IgD-negative memory B cell (primary cell): ENCODE results near the gene PHF2. TPM values are rescaled to one million over a fixed set of nuclear protein-coding genes. Genes with fewer than 3 reads are reported as not detected.
A peak's percentile ranks its signal among the peaks of the same experiment; 100 is the strongest.

Experiments
- H3K27ac Mint-ChIP-seq, 3 donors: one replicate each; pipeline ENCODE4 v1.8.0; 2020 to 2022; ENCODE audit warnings: mild to moderate bottlenecking in 3 of 3, mixed read lengths in 3 of 3, moderate library complexity in 1 of 3
- H3K27me3 Mint-ChIP-seq: one replicate; pipeline ENCODE4 v1.8.0; 2021; ENCODE audit warnings: mixed read lengths
- H3K36me3 Mint-ChIP-seq: one replicate; pipeline ENCODE4 v1.8.0; 2020; ENCODE audit warnings: mild to moderate bottlenecking, mixed read lengths
- H3K4me1 Mint-ChIP-seq, 3 donors: one replicate each; pipeline ENCODE4 v1.8.0; 2020 to 2022; ENCODE audit warnings: mixed read lengths in 3 of 3, mild to moderate bottlenecking in 1 of 3
- H3K4me3 Mint-ChIP-seq, 4 donors: one replicate each; pipeline ENCODE4 v1.8.0; 2020 to 2022; ENCODE audit warnings: mild to moderate bottlenecking in 4 of 4, mixed read lengths in 4 of 4, moderate library complexity in 3 of 4
- H3K9me3 Mint-ChIP-seq, 3 donors: one replicate each; pipeline ENCODE4 v1.8.0; 2020 to 2021; ENCODE audit warnings: mixed read lengths in 3 of 3, mild to moderate bottlenecking in 1 of 3
- polyA plus RNA-seq: library from polyadenylated mRNA; unstranded; fragments of 300-500 nt; fragmentation: Illumina TruSeq; gene quantifications from one replicate; pipeline ENCODE4 v1.2.3, GENCODE V29; 2021

Gene PHF2
- polyA plus RNA-seq, 1 donor from 2014 or later, result 1.6 TPM

- peaks cover 0 to 2% (median 2%) of the 10 kb centered on the region in 3 donors for H3K9me3 Mint-ChIP-seq
- H3K4me1 Mint-ChIP-seq, result no peaks in the 10 kb centered on the region
- H3K27me3 Mint-ChIP-seq, result peaks cover 15% of the 10 kb centered on the region
- H3K36me3 Mint-ChIP-seq, result no peaks in the 10 kb centered on the region
- no peak overlapping the region for H3K27ac Mint-ChIP-seq
- H3K4me3 Mint-ChIP-seq, result no peak overlapping the region
Observed at GRCh38 chr9:93724852-93725251, 148.5 kb downstream of the PHF2 start.

DNA sequence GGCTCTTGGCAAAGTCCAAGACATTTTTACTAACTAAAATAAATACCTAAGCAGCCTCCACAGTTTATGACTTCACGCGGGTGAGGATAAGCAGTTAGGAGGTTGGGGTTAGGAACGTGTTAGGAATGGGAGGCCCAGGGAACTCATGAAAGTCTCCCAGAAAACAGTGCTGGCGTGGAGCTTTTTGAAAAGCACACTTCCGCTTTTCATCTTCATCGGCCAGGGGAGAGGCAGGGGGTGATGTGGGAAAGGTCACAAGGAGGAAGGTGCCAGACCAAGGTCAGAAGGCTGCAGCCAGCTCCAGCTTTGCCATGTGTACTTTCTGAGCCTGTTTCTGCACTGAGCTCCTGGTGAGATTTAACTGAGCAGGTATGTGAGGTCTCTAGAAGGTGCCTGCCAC, 149.0 kb downstream of the PHF2 start:
- no peak overlapping the region for H3K4me3 Mint-ChIP-seq
- H3K27me3 Mint-ChIP-seq, result peaks cover 15% of the 10 kb centered on the region
- no peaks in the 10 kb centered on the region for H3K36me3 Mint-ChIP-seq
- H3K9me3 Mint-ChIP-seq, result peaks cover 0 to 2% (median 2%) of the 10 kb centered on the region in 3 donors
- H3K27ac Mint-ChIP-seq, result no peak overlapping the region
- no peaks in the 10 kb centered on the region for H3K4me1 Mint-ChIP-seq

- Mint-ChIP-seq H3K9me3 (peaks cover 0 to 3% (median 2%) of the 10 kb centered on the region in 3 donors), H3K27ac (no peak overlapping the region), H3K36me3 (peaks cover 1% of the 10 kb centered on the region), H3K4me1 (no peaks in the 10 kb centered on the region), H3K27me3 (peaks cover 15% of the 10 kb centered on the region), H3K4me3 (peak overlapping the region in 1 of 4 donors; percentile 51)
Observed at GRCh38 chr9:93726147-93726546, 149.8 kb downstream of the PHF2 start.

Other genes starting within 250 kb of the PHF2 start
- 14.5 TPM for gene FAM120A, start 124.9 kb upstream of the PHF2 start, polyA plus RNA-seq
- 62.9 TPM for gene FAM120AOS, start 123.0 kb upstream of the PHF2 start, polyA plus RNA-seq